H1 (cell line): ENCODE data around the gene POLRMT. TPM values are rescaled to one million over a fixed set of nuclear protein-coding genes. Genes with fewer than 3 reads are reported as not detected.
"Not testable (repeated sequence)": the region's sequence is repeated elsewhere in the genome, so short reads cannot be mapped to it uniquely, and the experiment has no call there.

Experiments
- CTCF ChIA-PET: fragments of 300-600 bp; sonication (Branson Sonifier 250); formaldehyde crosslinking; loops from one replicate; lab custom pipeline; 2021; ENCODE audit not compliant: partially characterized antibody; lab: Charles Lee
- POLR2A ChIA-PET: fragments of 300-600 bp; sonication (Branson Sonifier 250); formaldehyde crosslinking; loops from one replicate; lab custom pipeline; 2021; ENCODE audit warnings: inconsistent platforms; ENCODE audit not compliant: partially characterized antibody; lab: Charles Lee
- DNase-seq, 2 experiments: peaks; one replicate each; pipeline versions ENCODE4 v3.0.0 to v3.0.0-alpha.2; 2010 to 2022; ENCODE audit warnings: low spot score in 2 of 2, low read depth in 1 of 2, mixed read lengths in 1 of 2
- FAIRE-seq: peaks from 2 replicates; lab custom pipeline; 2011; peaks lifted over from hg19 to GRCh38; lab: Jason Lieb, UNC
- H2AFZ ChIP-seq: 2 replicates; pipeline ENCODE4 v1.8.1; 2012; ENCODE audit warnings: low read length, inconsistent platforms
- H2AK5ac ChIP-seq: 2 replicates; pipeline ENCODE4 v1.6.1; 2013; ENCODE audit warnings: low read depth, low read length
- H2BK120ac ChIP-seq: replicated peaks from 2 replicates; pipeline ENCODE3; 2013; ENCODE audit warnings: low read depth, low read length, inconsistent platforms
- H2BK12ac ChIP-seq: 2 replicates; pipeline ENCODE4 v1.6.1; 2013; ENCODE audit warnings: low read depth, low read length
- H2BK15ac ChIP-seq: 2 replicates; pipeline ENCODE4 v1.6.1; 2013; ENCODE audit warnings: low read length
- H2BK20ac ChIP-seq: 2 replicates; pipeline ENCODE4 v1.6.1; 2013; ENCODE audit warnings: low read length
- H2BK5ac ChIP-seq: 2 replicates; pipeline ENCODE4 v1.6.1; 2013; ENCODE audit warnings: low read depth, low read length
- H3K14ac ChIP-seq: 2 replicates; pipeline ENCODE4 v1.6.1; 2013; ENCODE audit warnings: inconsistent platforms; ENCODE audit not compliant: insufficient read length
- H3K18ac ChIP-seq: 2 replicates; pipeline ENCODE4 v1.6.1; 2013; ENCODE audit warnings: low read length; ENCODE audit errors: extremely low read depth
- H3K23ac ChIP-seq: 2 replicates; pipeline ENCODE4 v1.6.1; 2013; ENCODE audit warnings: inconsistent platforms; ENCODE audit not compliant: insufficient read length
- H3K23me2 ChIP-seq: 2 replicates; pipeline ENCODE4 v1.6.1; 2013; ENCODE audit warnings: low read depth, low read length
- H3K27ac ChIP-seq: 2 replicates; pipeline ENCODE4 v1.6.1; 2011; ENCODE audit warnings: low read depth, low read length, inconsistent platforms
- H3K27me3 ChIP-seq, 4 experiments: replicated peaks in 1 of 4; 1 replicate in 1 of 4; 2 replicates in 3 of 4; pipeline versions ENCODE4 v1.6.1 to v1.8.1; 2011 to 2013; ENCODE audit warnings: low read length in 3 of 4, mild to moderate bottlenecking in 3 of 4, inconsistent platforms in 2 of 4, mixed read lengths in 2 of 4, moderate library complexity in 1 of 4; ENCODE audit not compliant: control insufficient read depth in 3 of 4, insufficient read depth in 3 of 4; ENCODE audit errors: extremely low read depth in 1 of 4
- H3K36me3 ChIP-seq, 4 experiments: 2 replicates each; pipeline versions ENCODE4 v1.6.1 to v1.8.1; 2011 to 2013; ENCODE audit warnings: mild to moderate bottlenecking in 4 of 4, low read length in 3 of 4, moderate library complexity in 2 of 4, control low read depth in 1 of 4, inconsistent platforms in 1 of 4; ENCODE audit not compliant: insufficient read depth in 4 of 4, control insufficient read depth in 2 of 4
- H3K4ac ChIP-seq: replicated peaks from 2 replicates; pipeline ENCODE3; 2013; ENCODE audit warnings: low read length, low read depth, mixed read lengths, inconsistent platforms; ENCODE audit not compliant: insufficient read length
- H3K4me1 ChIP-seq, 4 experiments: replicated peaks in 1 of 4; 1 replicate in 1 of 4; 2 replicates in 3 of 4; pipeline versions ENCODE4 v1.6.1 to v1.8.1; 2011 to 2013; ENCODE audit warnings: low read length in 3 of 4, inconsistent platforms in 2 of 4, mixed read lengths in 1 of 4; ENCODE audit not compliant: insufficient read depth in 4 of 4, control insufficient read depth in 3 of 4
- H3K4me2 ChIP-seq, 2 experiments: 2 replicates each; pipeline versions ENCODE4 v1.6.1 to v1.8.1; 2011 to 2013; ENCODE audit warnings: low read depth in 2 of 2, low read length in 2 of 2, control low read depth in 1 of 2, inconsistent platforms in 1 of 2, mild to moderate bottlenecking in 1 of 2; ENCODE audit not compliant: insufficient read depth in 1 of 2
- H3K4me3 ChIP-seq, 4 experiments: fragments of 200-600, 300-600 bp in 1 of 4; sonication (generic), shearing (Covaris generic), sonication (Bioruptor Twin) in 1 of 4; 2 replicates each; pipeline versions ENCODE4 v1.5.1 to v1.8.1; 2011 to 2016; ENCODE audit warnings: low read length in 4 of 4, low read depth in 3 of 4, control low read depth in 2 of 4, inconsistent platforms in 2 of 4, mild to moderate bottlenecking in 2 of 4, mixed read lengths in 1 of 4, moderate library complexity in 1 of 4; ENCODE audit not compliant: insufficient read depth in 2 of 4; ENCODE audit errors: extremely low read depth in 1 of 4
- H3K56ac ChIP-seq: replicated peaks from 2 replicates; pipeline ENCODE3; 2013; ENCODE audit warnings: low read depth, mild to moderate bottlenecking, mixed read lengths, low read length, inconsistent platforms; ENCODE audit not compliant: insufficient read length
- H3K79me1 ChIP-seq: 2 replicates; pipeline ENCODE4 v1.6.1; 2013; ENCODE audit warnings: low read depth, low read length, control low read depth
- H3K79me2 ChIP-seq, 2 experiments: 2 replicates each; pipeline versions ENCODE4 v1.6.1 to v1.8.1; 2012 to 2013; ENCODE audit warnings: low read length in 2 of 2, mild to moderate bottlenecking in 2 of 2, inconsistent platforms in 1 of 2; ENCODE audit not compliant: insufficient read depth in 2 of 2, control insufficient read depth in 1 of 2
- H3K9ac ChIP-seq, 4 experiments: replicated peaks in 1 of 4; 1 replicate in 1 of 4; 2 replicates in 3 of 4; pipeline versions ENCODE4 v1.6.1 to v1.8.1; 2011 to 2013; ENCODE audit warnings: low read depth in 3 of 4, low read length in 3 of 4, control low read depth in 2 of 4, mild to moderate bottlenecking in 2 of 4, moderate library complexity in 2 of 4, inconsistent platforms in 1 of 4; ENCODE audit errors: extremely low read depth in 1 of 4
- H3K9me3 ChIP-seq, 2 experiments: 2 replicates each; pipeline versions ENCODE4 v1.6.1 to v1.8.1; 2012 to 2013; ENCODE audit warnings: mild to moderate bottlenecking in 2 of 2, moderate library complexity in 2 of 2, control low read depth in 1 of 2, inconsistent platforms in 1 of 2, low read depth in 1 of 2, low read length in 1 of 2, mixed read lengths in 1 of 2; ENCODE audit not compliant: insufficient read depth in 2 of 2
- H4K20me1 ChIP-seq, 2 experiments: replicated peaks in 1 of 2; 2 replicates each; pipeline versions ENCODE3 to v1.8.1; 2011 to 2013; ENCODE audit warnings: inconsistent platforms in 2 of 2, low read length in 2 of 2, mild to moderate bottlenecking in 1 of 2; ENCODE audit not compliant: insufficient read depth in 2 of 2, control insufficient read depth in 1 of 2
- H4K5ac ChIP-seq: 2 replicates; pipeline ENCODE4 v1.6.1; 2013; ENCODE audit warnings: low read length, low read depth, mixed read lengths, inconsistent platforms; ENCODE audit not compliant: insufficient read length
- H4K8ac ChIP-seq: 2 replicates; pipeline ENCODE4 v1.8.0; 2013; ENCODE audit warnings: mild to moderate bottlenecking, moderate library complexity, low read length, inconsistent platforms; ENCODE audit not compliant: insufficient read depth; ENCODE audit errors: extremely low read depth
- H4K91ac ChIP-seq: replicated peaks from 2 replicates; pipeline ENCODE3; 2013; ENCODE audit warnings: low read length, mixed read lengths, inconsistent platforms; ENCODE audit not compliant: insufficient read length
- WGBS, 2 experiments: shearing (Covaris generic) in 1 of 2; methylation state at CpG; one replicate each; pipeline versions ENCODE4 v1.1.6 to v1.1.7; 2013 to 2015; ENCODE audit warnings: low lambda C conversion rate in 2 of 2, mixed read lengths in 2 of 2, inconsistent platforms in 1 of 2, low coverage in 1 of 2, missing lambda C conversion rate in 1 of 2; ENCODE audit not compliant: insufficient replicate concordance in 2 of 2, insufficient coverage in 1 of 2, insufficient read length in 1 of 2; ENCODE audit errors: extremely low coverage in 1 of 2, missing lambda C conversion rate in 1 of 2; 5-methylcytosine and 5-hydroxymethylcytosine counted together
- polyA plus RNA-seq, 7 experiments: library from polyadenylated mRNA; depleted of rRNA in 3 of 7; stranded (reverse) in 5 of 7; unstranded in 2 of 7; fragments of >200 nt in 5 of 7; fragments of 200-250 nt in 2 of 7; gene quantifications; 1 replicate in 5 of 7; 2 replicates in 1 of 7; 4 replicates in 1 of 7; pipeline versions ENCODE4 v1.2.1 to v1.2.3, GENCODE V29; 2011 to 2013; ENCODE audit warnings: missing spikeins in 2 of 7, mixed read lengths in 2 of 7
- total RNA-seq: library from RNA; stranded (reverse); fragmentation: NEBNext Ultra II Directional; extraction: Animal tissue kit (Norgen Biotek cat#: 25700); gene quantifications from 2 replicates; pipeline ENCODE4 v1.2.1, GENCODE V29; 2021

Gene POLRMT
- total and polyA plus RNA-seq, 2 of the 8 experiments (the other 6 are each of a cell fraction or from before 2014, with no cell fraction given): 93.0 to 111 TPM

DNA sequence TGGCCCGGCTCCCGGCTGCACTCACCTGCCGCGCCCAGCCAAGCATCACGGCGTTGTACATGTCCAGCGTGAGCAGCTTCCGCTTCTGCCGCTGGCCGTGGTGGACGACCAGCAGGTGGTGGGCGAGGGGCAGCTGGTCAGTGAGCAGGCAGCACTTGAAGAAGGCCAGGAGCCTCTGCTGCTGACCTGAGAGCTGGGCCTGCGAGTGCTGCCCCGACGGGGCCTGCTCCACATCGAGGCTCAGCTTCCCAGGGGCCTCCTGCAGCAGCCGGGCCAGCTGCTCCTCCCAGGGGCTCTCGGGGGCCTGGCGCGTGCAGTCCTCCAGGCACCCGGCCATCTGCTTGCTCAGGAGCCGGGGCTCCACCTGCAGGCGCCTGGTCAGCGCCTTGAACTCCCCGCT lies 3.8 kb downstream of the POLRMT start:
- H4K8ac ChIP-seq, H4K20me1 ChIP-seq, H3K4me3 ChIP-seq, H4K91ac ChIP-seq, H3K9me3 ChIP-seq, H3K79me1 ChIP-seq, H3K4ac ChIP-seq, H3K4me1 ChIP-seq, H4K5ac ChIP-seq, H2BK120ac ChIP-seq, H3K23me2 ChIP-seq, H2BK5ac ChIP-seq, H3K27me3 ChIP-seq, DNase-seq, H3K9ac ChIP-seq, H3K4me2 ChIP-seq, H3K14ac ChIP-seq, H2AFZ ChIP-seq, H3K23ac ChIP-seq, H2AK5ac ChIP-seq, H3K18ac ChIP-seq, H3K27ac ChIP-seq, H2BK15ac ChIP-seq, H3K56ac ChIP-seq, FAIRE-seq, H2BK12ac ChIP-seq, H2BK20ac ChIP-seq: not testable (repeated sequence)
- POLR2A ChIA-PET: interaction anchor here (1.5 kb wide), 1 partner anchor 183 kb away, joined by 3 read pairs; no protein-coding TSS in a partner anchor
- CTCF ChIA-PET: interaction anchor here (1.3 to 4.4 kb wide), 2 partner anchors 12 to 44 kb away, joined by 6 to 26 read pairs; no protein-coding TSS in a partner anchor
- peaks cover 0 to 18% of the 10 kb centered on the region in 2 experiments; a peak in 1 of 4 replicates for H3K79me2 ChIP-seq
- 92% methylated on average over 25 of the region's 25 CpGs; no CpG with 5 or more reads in 1 of the 2 experiments for WGBS, 2 experiments
- H3K36me3 ChIP-seq: peaks cover 0 to 12% (median 7%) of the 10 kb centered on the region in 4 experiments; a peak in 6 of 8 replicates
